ENCODE results near the gene ROPN1B. TPM values are rescaled to one million over a fixed set of nuclear protein-coding genes. Genes with fewer than 3 reads are reported as not detected.
A peak's percentile ranks its signal among the peaks of the same experiment; 100 is the strongest.

The ROPN1B gene
- total RNA-seq, 1 donor from 2014 or later = 3.7 TPM

GRCh38 chr3:126024049-126024854 is 55.3 kb downstream of the ROPN1B start:
- ATAC-seq = peak; percentile 23
- no peak for DNase-seq
- intact Hi-C loops (cut with micrococcal nuclease) = no loop called here

GRCh38 chr3:126025116-126025729 is 56.2 kb downstream of the ROPN1B start:
- no peak for ATAC-seq
- DNase-seq = no peak
- intact Hi-C loops (cut with micrococcal nuclease) = no loop called here

GRCh38 chr3:126025862-126026261 is 56.9 kb downstream of the ROPN1B start:
- intact Hi-C loops (cut with micrococcal nuclease) = no loop called here
- no peak for ATAC-seq

GRCh38 chr3:126026277-126026751 is 57.3 kb downstream of the ROPN1B start:
- no peak for DNase-seq
- intact Hi-C loops (cut with micrococcal nuclease) = no loop called here
- no peak for ATAC-seq

More at GRCh38 chr3:126025862-126026261, 56.9 kb downstream of the ROPN1B start:
- DNase-seq = no peak

GRCh38 chr3:126026761-126027160 is 57.8 kb downstream of the ROPN1B start:
- peak; percentile 76 for ATAC-seq
- intact Hi-C loops (cut with micrococcal nuclease) = no loop called here
- no peak for DNase-seq

GRCh38 chr3:126028096-126028495 is 59.1 kb downstream of the ROPN1B start:
- intact Hi-C loops (cut with micrococcal nuclease) = no loop called here
- DNase-seq (no peak), ATAC-seq (no peak)

GRCh38 chr3:126029241-126029640 is 60.3 kb downstream of the ROPN1B start:
- intact Hi-C loops (cut with micrococcal nuclease) = no loop called here
- DNase-seq (no peak), ATAC-seq (no peak)

GRCh38 chr3:126030455-126030854 is 61.5 kb downstream of the ROPN1B start:
- intact Hi-C loops (cut with micrococcal nuclease) = no loop called here
- DNase-seq (no peak), ATAC-seq (no peak)

GRCh38 chr3:126031981-126032471 is 63.0 kb downstream of the ROPN1B start:
- ATAC-seq (no peak), DNase-seq (no peak)
- intact Hi-C loops (cut with micrococcal nuclease) = no loop called here

Other genes starting within 250 kb of the ROPN1B start
- gene SLC41A3, start 114.9 kb downstream of the ROPN1B start, total RNA-seq = 35.4 TPM
- 16.6 TPM for gene ALDH1L1, start 211.4 kb downstream of the ROPN1B start, total RNA-seq

Measured in left ventricle myocardium superior (tissue), 1 donor.